HG03064 (cell line): ENCODE measurements around the gene ACSS2.

Experiments used
- ATAC-seq: cut with Tn5 transposase; IDR thresholded peaks from one replicate; pipeline ENCODE4 v1.9.1; 2021; ENCODE audit warnings: low read depth; ENCODE audit not compliant: unreplicated experiment

The ACSS2 gene

DNA sequence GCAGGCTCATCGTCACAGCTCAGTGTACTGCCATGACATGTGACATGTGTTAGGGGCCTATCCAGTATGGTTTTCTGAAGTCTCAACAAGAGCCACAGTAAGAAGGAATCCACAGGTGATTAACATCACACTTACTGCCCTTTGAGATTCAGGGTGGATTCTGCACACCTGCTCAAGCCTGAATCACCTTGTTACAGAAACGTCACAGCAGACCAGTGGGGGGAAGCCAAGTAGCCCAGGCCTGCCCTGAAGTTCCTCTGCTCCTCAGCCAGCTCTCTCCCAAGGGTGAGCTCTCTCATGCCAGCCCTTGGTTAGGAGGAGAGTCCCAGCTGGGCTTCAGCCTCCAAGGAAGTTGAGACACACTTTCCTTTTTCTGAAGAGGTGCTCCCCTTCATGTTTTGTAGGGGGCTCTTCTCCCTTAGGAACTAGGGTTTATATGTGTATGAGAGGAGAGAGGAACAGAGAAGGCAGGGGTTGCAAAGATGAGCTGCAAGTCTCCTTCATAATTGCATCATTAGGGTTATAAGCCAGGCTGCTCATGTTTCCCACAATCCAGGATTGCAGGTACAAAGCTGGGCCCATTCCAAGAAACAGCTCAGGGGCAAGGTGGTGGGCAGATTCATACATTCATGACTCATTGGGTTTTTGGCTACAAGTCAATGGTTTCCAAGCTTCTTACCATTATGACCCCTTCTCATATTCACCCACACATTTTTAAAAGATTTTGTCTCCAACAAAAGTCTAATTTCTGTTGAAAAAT, 67.6 kb downstream of the ACSS2 start:
- ATAC-seq = no peak

DNA sequence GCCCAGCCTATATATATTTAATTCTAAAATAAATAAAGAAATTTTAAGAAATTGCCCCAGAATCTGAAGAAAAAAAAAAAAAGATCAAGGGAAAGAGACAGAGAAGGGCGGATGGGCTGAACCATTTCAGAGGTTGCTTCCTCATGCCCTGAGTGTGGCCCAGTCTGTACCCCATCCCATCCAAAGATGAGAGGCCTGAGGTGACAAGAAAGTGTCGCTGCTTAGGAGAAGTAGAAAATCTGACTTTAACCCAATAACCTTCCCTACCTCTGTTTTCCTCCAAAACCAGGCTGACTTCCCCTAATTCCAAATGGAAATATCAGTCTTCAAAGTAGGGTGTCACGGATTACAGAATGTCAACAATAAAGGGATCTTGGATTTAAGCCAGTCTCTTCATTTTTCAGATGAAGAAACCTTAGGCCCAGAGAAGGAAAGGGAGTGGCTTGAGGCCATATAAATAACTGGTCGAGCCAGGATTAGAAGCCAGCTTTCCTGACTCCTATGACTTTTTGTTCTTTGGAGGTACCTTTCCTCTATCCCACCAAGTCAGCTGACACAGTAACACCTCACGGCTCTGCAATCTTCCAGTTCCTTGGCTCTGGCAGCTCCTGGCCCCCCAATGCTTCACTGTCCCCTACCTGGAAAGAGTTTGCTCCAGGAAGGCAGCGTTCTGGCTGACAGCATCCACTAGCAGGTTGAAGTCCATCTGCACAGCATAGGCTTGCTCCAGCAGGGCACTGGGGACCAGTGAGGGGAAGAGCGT, 69.1 kb downstream of the ACSS2 start:
- no peak for ATAC-seq

DNA sequence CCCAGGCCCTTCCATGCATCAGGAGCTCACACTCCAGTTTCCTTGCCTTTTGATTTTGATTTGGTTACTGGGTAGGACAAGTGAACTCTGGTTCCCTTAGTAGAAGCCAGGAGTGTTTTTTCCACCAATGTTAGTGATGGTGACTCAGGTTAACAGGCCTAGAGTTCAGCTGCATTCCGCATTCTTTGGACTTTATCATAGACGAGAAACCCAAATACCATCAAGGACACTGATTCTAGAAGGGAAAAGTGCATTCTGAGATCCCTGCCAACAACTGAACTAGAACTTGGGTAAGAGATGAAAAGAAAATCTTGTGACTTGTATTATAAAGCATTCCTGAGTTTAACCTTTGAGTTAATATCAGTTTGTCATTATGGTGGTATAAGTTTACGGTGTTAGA, 70.2 kb downstream of the ACSS2 start:
- ATAC-seq = no peak

DNA sequence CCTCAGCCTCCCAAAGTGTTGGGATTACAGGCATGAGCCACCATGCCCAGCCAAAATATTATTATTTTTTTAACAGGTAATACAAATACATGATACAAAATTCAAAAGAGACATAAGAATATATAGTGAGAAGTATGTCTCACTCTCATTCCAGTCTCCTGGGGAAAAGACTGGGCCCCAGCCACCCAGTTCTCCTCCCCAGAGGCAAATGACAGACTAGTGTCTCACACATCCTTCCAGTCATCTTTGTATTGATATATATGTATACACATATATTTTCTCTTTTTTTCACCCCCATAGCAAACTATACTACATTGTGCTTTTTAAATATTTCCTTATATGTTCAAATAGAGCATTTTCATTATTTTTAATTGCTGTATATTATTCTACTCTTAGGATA, 70.9 kb downstream of the ACSS2 start:
- ATAC-seq = no peak

DNA sequence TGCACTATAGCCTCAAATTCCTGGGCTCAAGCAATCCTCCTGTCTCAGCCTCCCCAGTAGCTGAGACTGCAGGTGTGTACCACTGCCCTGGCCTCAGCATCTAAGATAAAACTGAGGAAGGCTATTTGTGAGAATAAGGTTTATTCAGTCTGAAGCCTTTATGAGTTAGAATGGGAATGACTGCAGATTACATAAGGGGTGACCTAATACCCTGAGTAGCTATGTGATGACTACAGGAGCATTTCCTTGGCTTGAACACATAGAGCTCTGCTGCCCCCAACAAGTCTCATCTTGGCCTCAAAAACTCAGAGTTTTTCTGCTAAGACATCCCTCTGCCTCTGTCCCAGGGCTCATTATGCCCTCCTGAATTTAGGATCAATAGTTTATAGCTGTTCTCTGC, 71.6 kb downstream of the ACSS2 start:
- no peak for ATAC-seq

DNA sequence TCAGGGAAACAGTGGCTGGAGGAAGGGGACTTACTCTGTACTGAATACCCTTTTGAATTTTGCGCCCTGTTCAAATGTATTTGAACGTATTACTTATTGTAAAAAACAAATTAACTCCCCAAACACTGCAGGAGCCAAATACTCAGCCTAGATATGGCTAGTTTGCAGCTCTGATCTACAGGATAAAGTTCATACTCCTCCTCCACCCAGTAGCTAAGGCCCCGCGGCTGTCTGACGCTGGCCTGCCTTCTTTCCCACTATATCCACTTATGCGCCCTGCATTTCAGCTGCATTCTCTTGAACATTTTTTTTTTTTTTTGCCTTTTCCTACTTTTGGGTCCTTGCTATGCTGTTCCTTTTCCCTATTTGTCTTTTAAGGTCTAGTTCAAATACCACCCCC, 72.7 kb downstream of the ACSS2 start:
- ATAC-seq = no peak

DNA sequence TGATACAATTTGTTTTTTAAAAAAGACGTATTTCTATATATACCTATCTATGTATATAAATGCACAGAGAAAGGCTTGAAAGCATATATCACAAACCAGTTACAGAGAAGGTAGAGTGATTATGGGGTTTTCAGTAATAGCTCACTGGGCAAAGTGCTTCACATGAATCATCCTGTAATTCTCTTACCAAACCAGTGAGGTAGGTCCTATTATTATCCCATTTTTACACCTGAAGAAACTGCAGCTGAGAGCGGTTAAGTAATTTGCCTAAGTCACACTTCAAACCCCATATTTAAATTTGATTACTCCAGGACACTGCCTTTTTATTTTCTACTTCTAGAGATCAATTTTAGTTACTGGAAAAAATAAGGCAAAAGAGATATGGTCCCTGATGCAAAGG, 74.8 kb downstream of the ACSS2 start:
- no peak for ATAC-seq

DNA sequence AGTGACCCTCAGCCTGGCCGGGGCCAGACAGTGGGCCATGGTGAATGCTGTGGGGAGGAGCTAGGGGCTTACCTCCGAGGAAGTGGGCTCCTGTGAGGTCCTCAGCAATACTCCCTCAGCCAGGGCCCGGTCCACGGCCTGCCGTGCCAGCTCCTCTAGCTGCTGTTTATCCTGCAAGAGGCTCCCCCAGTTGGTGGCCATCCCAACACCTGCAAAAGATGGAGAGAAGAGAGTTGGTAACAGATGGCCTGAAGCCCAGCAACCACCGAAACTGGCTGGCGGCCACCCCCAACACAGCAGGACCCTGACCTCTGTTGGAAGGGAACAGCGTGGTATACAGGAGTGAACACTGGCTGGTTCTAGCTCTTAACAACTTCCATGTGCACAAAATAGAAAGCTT, 75.2 kb downstream of the ACSS2 start:
- no peak for ATAC-seq

DNA sequence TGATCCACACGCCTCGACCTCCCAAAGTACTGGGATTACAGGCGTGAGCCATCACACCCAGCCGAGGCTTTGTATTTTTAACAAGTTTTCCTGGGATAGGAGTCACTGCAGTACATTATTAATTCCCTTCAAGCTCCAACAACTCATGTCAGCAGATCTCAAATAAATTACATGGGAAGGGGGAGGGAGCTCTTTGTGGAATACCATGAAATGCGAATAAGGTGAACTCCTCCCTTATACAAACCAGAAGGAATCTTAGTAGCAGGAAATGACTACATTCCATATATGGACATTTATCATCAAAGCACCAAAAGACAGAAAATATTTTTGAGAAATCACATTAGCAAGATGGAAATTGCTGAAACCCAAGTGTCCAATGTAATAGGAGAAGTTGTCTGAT, 76.3 kb downstream of the ACSS2 start:
- ATAC-seq = no peak

DNA sequence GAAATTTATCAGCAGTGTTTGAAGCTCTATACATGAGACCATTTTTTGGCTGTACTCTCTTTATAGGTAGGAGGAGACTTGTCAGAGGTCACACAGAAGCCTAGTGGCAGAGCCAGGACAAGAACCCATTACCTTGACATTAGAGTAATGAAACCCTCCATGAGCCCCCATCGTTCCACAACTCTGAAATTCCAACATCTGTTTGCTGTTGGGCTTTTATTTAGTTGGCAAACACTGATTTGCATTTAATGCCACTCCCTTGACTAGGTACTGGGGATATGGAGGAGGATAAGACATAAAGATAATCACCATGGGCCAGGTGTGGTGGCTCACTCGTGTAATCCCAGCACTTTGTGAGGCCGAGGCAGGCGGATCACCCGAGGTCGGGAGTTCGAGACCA, 77.5 kb downstream of the ACSS2 start:
- ATAC-seq = no peak

DNA sequence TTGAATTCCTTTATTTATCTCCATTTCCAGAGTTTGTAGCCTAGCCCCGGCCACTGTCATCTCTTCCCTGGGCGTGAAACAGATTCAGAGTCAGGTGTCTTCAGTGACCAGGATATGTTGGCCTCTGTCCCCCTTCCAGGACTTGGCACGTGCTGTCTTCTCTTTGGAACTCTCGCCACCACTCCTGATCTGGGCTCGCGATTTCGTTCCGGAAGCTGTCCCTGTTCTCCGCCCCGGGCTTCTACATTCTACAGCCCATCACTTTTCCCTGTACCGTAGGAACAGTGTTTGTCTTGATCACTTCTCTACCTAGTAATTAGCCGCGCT, 78.5 kb downstream of the ACSS2 start:
- ATAC-seq = peak; percentile 17

DNA sequence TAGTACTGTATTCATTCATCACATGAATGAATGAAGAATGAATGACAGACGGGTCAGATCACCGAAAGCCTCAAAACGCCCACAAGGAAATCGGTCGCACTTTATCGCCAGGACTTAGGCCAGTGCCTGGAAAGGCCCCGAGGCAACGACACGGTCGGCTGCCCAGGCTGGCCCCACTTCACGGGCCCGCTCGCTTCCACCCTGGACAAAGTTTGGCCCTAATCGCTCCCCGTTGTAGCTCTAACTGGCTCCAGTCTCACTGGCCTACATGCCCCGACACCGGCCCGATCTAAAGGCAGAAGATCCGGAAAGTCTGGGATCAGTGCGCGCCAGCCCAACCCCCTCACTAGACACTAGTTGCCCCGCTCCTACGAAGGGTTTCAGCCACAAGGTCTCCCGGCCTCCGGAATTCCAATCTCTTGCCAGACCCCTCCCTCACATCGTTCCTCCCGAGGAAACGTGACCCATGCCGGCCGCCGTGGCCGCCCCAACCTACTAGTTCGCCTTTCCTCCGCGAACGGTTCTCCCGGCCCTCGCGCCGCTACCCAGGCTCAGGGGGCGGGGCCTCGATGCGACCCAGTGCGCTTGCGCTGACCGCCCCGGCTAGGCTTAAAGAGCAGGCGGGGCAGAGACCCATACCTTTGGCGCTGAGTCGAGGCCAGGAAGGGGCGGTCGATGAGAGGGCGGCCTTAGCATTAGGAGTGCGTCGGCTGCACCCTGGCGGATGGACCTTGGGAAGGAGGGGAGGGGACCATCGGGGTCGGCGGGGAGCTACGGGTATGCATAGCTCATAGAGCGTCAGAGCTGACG, 79.0 kb downstream of the ACSS2 start, which contains the start of the genes GSS and MYH7B:
GSS (minus strand) TSS at position 576 of the 810 bp plus-strand sequence. CDS start 3,954 bp downstream, outside the sequence.
MYH7B (plus strand) TSS at position 638 of the 810 bp plus-strand sequence. CDS start 22,138 bp downstream, outside the sequence.
- peak; percentile 78 for ATAC-seq

DNA sequence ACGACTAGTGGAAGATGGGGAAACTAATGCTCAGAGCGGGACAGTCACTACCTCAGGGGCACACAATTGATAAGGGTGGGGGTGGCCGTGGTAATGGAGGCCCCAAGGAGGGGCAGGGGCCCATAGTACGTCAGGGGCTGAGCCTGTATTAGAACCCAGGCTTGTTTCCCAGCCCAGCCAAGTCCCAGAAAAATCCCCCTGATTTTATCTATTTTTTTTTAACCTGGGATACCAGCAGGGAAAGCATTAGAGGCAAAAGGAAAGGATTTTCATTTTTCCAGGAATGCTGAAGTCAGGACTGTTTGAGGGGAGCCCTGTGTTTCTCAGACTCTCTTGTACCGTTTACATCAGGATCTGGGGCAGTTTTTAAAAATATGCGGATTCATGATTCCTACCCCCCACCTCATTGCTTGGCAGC, 79.6 kb downstream of the ACSS2 start:
- ATAC-seq = no peak

DNA sequence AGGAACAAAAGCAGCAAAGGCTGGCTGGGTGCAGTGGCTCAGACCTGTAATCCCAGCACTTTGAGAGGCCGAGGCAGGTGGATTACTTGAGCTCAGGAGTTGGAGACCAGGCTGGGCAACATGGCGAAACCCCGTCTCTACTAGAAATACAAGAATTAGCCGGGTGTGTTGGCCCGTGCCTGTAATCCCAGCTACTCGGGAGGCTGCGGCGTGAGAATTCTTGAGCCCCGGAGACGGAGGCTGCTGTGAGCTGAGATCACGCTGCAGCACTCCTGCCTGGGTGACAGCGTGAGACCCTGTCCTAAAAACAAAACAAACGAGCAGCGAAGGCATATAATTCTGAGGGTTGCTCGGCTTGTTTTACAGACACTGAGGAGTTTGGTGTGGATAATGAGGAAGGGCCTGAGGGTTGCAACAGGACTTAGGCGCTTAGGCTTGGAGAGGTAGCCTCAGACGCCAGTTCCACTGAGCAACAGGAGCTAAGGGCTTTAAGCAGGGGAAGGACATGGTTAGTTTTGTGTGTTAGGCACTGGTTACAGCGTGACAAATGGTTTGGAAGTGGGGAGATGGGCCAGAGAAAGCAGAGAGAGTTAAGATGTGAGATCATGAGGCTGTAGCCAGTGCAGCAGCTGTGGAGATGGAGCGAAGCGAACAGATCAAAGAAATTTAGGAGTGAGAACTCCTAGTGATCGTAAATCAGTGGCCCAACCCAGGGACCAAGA, 80.5 kb downstream of the ACSS2 start:
- ATAC-seq = no peak

DNA sequence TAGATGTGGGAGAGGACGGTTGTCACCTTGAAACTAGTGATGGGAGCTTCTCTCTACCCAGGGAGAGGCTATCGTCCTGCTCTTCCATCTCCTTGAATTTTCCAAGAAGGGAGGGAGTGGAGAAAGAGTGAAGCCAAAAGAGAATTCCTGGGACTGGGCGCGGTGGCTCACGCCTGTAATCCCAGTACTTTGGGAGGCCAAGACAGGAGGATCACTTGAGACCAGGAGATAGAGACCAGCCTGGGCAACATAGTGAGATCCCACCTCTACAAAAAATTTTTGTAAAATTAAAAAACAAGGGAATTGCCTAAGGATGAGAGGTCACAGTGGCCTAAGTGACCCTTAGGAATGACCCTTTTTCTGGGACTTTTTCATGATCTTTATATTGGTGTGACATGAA, 88.1 kb downstream of the ACSS2 start:
- no peak for ATAC-seq

DNA sequence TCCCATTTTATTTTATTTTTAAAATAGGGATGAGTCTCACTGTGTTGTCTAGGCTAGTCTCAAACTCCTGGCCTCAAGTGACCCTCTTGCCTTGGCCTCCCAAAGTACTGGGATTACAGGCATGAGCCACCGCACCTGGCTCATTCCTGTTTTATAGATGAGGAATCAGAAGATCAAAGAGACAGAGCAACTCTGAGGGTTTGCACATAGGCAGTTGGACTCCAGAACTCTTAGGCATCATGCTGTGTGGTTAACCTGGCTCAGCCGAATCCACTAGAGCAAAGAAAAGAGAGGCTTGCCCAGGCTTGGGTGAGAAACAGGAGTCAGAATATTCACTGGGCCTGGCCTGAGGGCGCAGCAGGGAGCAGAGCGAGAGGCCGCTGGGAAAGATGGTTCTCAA, 88.6 kb downstream of the ACSS2 start:
- no peak for ATAC-seq

DNA sequence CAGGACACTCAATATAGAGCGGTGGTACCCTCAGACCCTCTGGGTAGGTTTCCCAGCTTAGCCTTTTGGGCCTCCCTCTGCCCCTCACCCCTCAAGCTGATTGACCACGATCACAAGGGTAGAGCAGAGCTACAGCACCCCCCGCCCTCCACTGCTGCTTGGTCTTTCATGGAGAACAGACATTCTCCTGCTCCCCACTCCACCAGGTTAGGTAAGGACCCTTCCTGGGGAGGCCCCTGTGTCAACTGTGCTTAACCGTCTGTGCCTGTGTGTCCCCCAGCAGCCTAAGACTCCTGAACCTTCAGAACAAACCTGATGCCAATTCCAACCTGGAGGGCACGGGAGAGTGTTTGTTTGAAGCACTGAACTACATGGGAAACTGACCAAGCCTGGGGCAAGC, 91.0 kb downstream of the ACSS2 start:
- no peak for ATAC-seq

DNA sequence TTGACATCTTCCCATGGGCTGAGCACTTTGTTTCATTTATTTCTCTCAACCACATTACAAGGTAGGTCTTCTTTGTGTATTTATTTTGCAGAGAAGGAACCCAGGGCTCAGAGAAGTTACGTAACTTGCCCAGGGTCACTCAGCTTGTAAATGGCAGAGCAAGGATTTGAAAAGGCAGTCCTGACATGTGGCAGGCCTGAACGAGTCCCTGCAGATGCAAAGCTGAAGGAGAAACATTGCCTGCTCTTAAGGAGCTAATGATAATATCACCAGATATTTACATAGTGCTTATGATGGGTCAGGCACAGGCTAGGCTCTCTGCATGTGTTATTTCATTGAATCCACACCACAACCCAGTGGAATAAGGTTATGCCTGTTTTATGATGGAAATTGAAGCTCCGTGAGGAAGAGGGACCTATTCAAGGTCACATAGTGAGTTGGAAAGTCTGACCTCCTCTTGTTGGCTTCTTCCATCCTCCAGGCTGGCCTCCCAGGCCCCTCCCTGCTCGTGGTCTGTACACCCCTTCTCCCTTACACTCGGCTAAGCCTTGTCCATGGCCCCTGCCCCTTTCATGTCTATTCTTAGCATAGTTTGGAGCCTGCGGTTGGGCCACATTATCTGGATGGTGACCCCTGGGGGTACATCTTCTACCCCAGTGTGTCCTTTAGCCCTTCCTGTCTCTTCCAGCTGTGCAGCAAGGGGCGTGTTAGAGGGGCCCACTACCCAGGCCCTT, 91.8 kb downstream of the ACSS2 start:
- no peak for ATAC-seq

DNA sequence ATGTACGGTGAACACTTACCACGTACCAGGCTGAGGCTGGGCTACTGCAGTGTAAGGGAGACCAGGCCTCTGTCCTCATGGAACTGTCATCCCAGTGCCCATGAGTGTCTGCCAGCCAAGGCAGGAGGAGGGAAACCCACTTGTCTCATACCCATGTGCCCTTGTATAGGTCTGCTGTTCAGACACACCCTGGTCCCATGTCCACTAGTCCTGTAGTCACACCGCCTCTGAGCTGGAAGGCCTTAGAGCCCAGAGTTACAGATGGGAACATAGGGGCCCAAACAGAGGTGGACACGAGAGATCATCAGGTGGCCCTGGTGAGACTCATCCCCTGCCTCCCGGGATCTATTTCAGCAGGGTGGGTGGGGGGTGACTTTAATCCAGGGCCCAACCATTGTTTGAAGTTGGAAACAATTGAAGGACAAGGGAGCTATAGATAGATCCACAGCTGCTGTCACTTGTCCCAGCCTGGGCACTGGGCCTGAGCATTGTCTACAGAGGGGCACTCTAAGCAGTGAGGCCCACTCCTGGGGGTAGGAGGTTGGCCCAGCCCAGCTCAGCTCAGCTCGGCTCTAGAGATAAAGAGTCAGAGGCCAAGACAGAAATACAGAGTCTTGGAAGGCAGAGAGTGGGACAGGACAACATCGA, 93.9 kb downstream of the ACSS2 start:
- no peak for ATAC-seq
